ENCODE results near the gene NFATC1.
A peak's percentile ranks its signal among the peaks of the same experiment; 100 is the strongest.

Gene NFATC1

DNA sequence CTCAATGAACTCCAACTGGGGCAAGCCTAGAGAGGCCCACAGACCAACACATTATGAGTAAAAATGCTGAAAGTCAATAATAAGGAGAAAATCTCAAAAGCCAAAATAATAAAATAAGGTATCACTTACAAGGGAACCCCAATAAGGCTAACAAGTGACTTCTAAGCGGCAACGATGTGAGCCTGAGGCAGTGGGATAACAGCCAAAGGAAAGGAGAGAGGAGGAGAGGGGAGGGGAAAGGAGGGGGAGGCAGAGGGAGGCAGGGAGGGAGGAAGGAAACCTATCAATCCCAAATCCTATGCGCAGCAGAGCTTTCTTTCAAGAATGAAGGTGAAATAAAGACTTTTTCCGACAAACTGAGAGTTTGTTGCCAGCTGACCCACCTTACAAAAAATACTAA is 6.0 kb upstream of the NFATC1 start:
- DNase-seq (ENCODE audit: low read depth) = no peak

- DNase-seq (ENCODE audit: low read depth) = no peak
Measured at GRCh38 chr18:79392226-79392625, 3.5 kb upstream of the NFATC1 start.

DNA sequence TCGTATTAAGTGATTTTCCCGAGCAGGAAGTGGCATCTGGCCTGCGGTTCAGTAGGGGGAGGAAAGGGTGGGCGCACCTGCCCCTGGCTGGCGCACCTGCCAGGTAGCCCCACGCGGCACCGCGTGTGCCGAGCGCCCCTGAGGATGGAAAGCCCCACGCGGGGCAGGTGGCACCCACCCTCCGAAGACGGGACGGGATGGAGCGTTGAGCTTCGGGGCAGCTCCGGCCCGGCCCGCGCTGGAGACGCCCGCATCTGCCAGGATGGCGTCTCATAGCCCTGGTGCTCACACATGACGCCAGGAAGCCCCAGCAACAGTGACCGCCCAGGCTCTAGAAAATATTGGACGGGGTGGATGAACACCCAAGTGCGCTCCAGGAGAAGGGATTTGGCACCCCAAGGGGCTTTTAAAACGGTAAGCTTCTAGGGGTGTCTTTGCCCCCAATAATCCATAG is 2.5 kb upstream of the NFATC1 start:
- no peak for DNase-seq (ENCODE audit: low read depth)

- peak; percentile 48 for DNase-seq (ENCODE audit: low read depth)
Measured at GRCh38 chr18:79393635-79394533, 1.8 kb upstream of the NFATC1 start.

DNA sequence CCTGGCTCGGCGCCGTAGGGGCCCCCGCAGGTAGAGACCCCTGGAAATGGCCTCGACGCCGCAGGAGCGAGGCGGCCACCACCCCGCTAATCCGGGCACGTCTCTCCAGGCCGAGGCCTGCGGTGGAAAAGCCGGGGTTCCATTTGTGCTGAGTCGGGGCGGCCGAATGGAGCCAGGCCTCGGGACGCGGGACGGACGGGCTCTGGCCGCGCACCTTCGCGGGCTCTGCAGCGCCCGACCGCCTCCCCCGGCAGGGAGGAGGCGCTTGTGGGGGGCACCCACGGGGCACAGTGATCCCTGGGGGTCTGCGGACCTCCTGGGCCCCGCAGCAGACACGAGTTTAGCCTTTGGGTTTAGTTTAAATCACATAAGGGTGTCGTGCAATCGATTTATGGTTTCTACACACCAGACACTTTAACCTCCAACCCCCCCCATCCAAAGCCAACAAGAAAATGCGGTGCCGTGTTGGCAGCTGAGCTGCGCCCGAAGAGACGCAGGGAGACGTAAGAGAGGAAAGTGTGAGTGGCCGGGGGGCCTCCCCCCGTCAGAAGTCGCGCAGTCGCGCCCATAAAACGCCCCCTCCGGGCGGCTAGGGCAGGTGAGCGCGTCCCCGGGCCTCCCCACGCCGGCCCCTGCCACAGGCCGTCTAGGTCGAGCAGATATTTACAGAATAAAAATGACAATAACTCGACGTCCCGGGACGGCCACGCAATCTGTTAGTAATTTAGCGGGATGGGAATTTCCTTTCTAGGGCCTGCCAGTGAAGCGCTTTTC is 1.0 kb upstream of the NFATC1 start:
- no peak for DNase-seq (ENCODE audit: low read depth)

DNA sequence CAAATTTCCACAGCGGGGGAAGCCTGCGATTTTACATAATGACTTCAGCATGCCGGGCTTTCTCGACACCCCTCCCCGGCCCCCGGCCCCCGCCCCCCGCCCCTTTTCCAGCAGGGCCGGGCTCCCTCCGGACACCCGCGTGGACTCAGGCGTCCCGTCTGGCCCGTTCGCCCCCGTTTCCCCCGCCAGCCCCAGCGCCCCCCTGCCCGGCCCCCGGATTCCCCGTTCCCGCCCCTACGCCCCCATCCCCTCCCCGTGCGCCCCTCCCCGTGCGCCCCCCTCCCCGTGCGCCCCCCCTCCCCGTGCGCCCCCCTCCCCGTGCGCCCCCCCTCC is 456 bp upstream of the NFATC1 start:
- no peak for DNase-seq (ENCODE audit: low read depth)

- DNase-seq (ENCODE audit: low read depth) = no peak
Measured at GRCh38 chr18:79396431-79397246, 909 bp downstream of the NFATC1 start.

DNA sequence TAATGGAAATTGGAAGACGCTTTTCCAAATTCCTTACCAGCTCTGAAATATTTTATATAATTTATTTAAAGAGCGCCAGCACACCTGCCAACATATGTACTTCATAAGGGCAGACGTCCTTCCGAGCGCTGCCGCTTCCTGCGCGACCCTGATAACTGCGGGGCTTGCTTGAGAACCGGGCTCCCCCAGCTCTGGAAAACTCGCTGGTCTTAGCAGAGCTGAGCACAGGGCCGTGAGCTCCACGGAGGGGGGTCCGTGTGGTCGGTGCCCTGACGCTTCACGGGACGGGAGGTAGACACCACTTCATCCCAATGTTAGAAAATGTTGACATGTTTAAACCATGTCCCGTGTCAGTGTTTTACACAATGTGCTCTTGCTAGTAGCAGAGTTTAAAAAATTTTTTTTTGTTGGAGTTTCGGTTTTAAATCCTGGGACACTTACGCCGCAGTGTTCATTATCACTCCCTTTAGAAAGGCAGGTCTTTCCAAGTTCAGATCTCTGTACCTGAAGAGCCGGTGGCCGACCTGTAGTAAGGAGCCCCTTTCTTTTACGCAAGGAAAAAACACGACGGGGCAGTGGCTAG is 1.6 kb downstream of the NFATC1 start:
- DNase-seq (ENCODE audit: low read depth) = no peak

DNA sequence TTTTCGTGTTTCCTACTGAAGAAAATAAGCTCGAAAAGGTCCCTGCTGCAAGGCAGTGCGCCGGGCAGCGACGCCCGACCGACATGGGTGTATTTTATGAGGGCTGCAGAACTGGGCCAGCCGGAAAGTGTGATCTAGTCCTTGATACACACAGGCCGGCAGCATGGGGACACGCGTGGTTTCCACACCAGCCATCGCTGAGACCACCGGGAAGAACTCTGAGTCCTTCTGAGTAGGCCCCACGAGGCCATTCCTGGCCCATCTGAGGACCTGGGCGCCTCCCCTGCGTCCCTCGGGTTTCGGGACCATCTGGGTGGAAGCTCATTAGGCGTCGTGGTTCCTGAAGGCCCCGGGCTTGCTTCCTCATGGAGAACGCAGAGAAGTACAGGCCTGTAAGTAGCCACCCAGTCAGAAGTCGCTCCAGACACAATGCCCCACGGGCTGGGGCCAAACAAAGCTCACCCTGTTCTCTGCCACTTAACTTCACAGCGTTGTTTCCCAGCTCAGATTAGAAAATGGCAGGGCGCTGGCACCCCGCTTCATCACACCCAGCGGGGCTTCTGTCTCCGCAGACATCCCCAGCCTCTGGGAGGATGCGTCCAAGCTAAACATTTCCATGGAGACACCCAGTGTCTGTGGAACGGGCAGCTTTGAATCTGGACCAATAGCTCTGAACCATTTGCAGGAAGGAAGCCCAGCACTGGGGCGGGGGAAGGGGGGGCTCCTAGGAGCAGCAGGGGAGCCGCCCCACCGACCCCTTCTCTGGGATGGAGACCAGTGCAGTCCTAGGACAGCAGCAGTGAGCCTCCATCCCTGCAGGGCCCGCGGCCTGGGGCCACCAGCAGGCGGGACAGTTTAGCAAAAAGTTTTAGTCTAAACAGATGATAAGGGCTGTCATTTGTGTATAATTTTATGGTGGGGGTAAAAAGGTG is 2.4 kb downstream of the NFATC1 start:
- DNase-seq (ENCODE audit: low read depth) = no peak

- no peak for DNase-seq (ENCODE audit: low read depth)
Measured at GRCh38 chr18:79399275-79400081, 3.7 kb downstream of the NFATC1 start.

DNA sequence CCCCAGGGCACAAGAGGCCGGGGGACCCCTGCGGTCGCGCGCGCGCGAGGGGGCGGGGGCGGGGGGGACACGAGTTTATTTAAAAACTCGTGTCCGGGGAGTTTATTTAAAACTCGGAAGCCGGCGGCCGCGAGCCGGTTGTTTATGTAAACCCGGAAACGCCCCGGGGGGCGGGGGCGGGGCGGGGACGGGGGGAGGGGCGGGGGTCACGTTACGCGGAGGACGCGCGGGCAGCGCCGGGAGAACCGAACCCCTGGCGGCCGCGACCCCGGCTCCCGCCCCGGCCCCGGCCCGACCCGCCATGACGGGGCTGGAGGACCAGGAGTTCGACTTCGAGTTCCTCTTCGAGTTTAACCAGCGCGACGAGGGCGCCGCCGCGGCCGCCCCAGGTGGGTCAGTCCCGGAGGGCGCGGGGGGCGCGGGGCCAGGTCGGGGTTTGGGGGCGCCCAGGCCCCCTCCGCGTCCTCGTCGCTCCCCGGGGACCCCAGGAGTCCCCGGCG is 4.4 kb downstream of the NFATC1 start:
- DNase-seq (ENCODE audit: low read depth) = no peak

GRCh38 chr18:79400591-79401381 is 5.1 kb downstream of the NFATC1 start:
- no peak for DNase-seq (ENCODE audit: low read depth)

DNA sequence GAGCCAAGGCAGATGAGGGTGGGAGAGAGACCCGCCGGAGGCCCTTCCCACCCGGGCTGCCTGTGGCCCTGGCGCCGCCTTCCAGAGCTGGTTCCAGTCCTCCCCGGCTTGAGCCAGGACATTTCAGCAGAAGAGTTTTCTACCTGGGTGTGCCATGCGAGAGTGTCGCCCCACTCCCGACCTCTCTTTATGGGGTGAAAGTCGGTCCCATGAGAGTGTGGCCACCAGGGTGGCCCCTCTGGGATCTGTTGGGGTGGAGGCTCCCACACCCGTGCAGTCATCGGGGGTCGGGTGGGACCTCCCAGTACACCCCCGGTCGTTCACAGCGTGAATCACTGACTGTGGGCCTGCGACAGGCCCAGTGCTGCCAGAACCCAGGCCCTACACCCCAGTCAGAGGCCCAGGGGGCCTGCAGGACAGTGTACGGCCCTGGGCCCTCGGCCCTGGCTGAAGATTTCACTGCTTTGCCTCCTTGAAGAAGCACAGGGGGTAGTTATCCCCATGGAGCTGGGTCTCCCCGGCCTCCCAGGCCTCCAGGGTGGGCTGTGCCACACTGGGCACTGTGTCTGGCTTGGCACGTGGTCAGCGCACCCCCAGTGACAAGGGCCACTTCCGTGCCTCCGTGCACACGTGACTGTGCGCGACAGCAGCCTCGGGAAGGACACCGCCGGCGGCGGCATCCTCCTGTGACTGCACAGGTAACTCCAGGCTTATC is 5.9 kb downstream of the NFATC1 start:
- no peak for DNase-seq (ENCODE audit: low read depth)

DNA sequence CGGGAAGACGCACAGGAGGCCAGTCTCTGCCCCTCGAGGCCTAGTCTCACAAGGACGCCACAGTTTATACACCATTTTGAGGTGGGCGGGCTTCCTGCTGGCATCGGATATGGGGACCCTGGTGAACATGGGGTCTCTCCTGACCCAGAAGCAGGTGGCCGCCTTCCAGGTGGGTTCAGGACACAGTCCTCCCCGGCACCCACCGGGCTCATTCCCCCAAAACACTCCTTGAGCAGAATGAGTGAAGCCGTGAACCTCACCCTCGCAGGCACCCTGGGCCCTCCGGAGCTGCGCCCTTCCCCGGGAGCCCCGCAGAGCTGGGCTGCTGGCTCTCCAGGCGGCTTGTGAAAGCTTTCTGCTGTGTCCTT is 6.5 kb downstream of the NFATC1 start:
- DNase-seq (ENCODE audit: low read depth) = no peak

- DNase-seq (ENCODE audit: low read depth) = no peak
Measured at GRCh38 chr18:79402977-79403722, 7.4 kb downstream of the NFATC1 start.

DNA sequence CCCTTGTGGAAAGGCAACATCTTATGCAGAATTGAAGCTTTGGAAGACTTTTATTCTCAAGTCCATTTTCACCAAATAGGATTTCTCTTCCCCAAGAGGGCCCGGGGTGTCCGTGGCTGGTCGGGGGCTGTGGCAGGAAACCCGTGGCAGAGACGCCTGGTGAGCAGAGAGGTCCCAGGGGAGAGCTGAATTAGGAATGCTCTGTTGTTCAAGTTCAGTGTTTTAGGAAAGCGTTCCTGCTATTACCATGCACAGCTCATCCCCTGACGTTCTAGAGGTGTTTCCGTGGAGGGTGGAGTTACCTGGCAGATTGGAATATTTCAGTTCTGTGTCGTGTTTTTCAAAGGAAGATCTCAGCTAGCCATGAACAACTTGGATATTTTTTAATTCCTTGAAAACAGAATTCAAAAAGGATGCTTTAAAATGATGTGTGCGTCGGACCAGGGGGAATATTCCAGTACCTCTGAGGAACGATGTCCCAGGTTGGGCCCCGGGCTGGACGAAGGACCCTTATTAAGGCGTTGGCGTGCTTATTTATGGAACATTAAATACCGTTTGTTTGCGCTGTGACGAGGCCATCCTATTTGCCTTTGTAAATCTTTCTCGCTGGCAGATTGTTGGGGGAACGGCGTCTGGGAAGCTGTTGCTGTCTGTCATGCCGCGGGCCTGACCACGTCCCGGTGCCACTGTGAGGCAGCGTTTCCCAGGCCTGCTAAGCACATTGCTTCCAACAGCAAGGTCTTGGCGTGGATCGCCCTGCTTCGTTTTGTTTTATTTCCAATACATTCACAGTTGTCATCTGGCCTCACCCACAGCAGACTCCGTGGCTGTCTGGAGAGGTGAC is 8.2 kb downstream of the NFATC1 start:
- no peak for DNase-seq (ENCODE audit: low read depth)

GRCh38 chr18:79404567-79404910 is 8.8 kb downstream of the NFATC1 start:
- DNase-seq (ENCODE audit: low read depth) = no peak
